Neuronal stem cell (in vitro differentiated cells): ENCODE data around the gene DUXB. TPM values are rescaled to one million over a fixed set of nuclear protein-coding genes. Genes with fewer than 3 reads are reported as not detected.

Experiments
- DNase-seq: peaks from one replicate; pipeline ENCODE4 v3.0.0-alpha.2; 2013; ENCODE audit warnings: low spot score
- H2AFZ ChIP-seq: one replicate; pipeline ENCODE4 v1.6.1; 2013; ENCODE audit warnings: mild to moderate bottlenecking, low read length, inconsistent platforms
- H2AK5ac ChIP-seq: 2 replicates; pipeline ENCODE4 v1.6.1; 2013; ENCODE audit warnings: low read depth, mild to moderate bottlenecking, inconsistent platforms, low read length, moderate library complexity, mixed read lengths
- H2BK120ac ChIP-seq: 2 replicates; pipeline ENCODE4 v1.6.1; 2013; ENCODE audit warnings: low read depth, mild to moderate bottlenecking, inconsistent platforms, low read length, moderate library complexity, mixed read lengths
- H2BK12ac ChIP-seq: one replicate; pipeline ENCODE4 v1.6.1; 2013; ENCODE audit warnings: low read length, inconsistent platforms
- H2BK15ac ChIP-seq: 2 replicates; pipeline ENCODE4 v1.6.1; 2013; ENCODE audit warnings: mild to moderate bottlenecking, low read length, inconsistent platforms, mixed read lengths
- H2BK5ac ChIP-seq: one replicate; pipeline ENCODE4 v1.6.1; 2013; ENCODE audit warnings: inconsistent platforms, mild to moderate bottlenecking, low read length, moderate library complexity
- H3K14ac ChIP-seq: one replicate; pipeline ENCODE4 v1.6.1; 2013; ENCODE audit warnings: low read length, inconsistent platforms
- H3K18ac ChIP-seq: 2 replicates; pipeline ENCODE4 v1.6.1; 2013; ENCODE audit warnings: low read length, inconsistent platforms
- H3K23ac ChIP-seq: 2 replicates; pipeline ENCODE4 v1.6.1; 2013; ENCODE audit warnings: low read depth, mild to moderate bottlenecking, mixed read lengths, low read length, inconsistent platforms; ENCODE audit not compliant: poor library complexity
- H3K27ac ChIP-seq: replicated peaks from 3 replicates; pipeline ENCODE4 v1.5.1; 2013; ENCODE audit warnings: low read length, inconsistent platforms
- H3K27me3 ChIP-seq, 3 experiments: 2 replicates each; pipeline ENCODE4 v1.6.1; 2013; ENCODE audit warnings: low read length in 3 of 3, mild to moderate bottlenecking in 2 of 3, inconsistent platforms in 1 of 3, low read depth in 1 of 3, mixed read lengths in 1 of 3, moderate library complexity in 1 of 3; ENCODE audit not compliant: control insufficient read depth in 3 of 3, insufficient read depth in 3 of 3
- H3K36me3 ChIP-seq, 2 donors: replicated peaks in 1 of 2; 2 replicates each; pipeline ENCODE4 v1.6.1; 2013; ENCODE audit warnings: low read length in 2 of 2; ENCODE audit not compliant: control insufficient read depth in 2 of 2, insufficient read depth in 2 of 2
- H3K4ac ChIP-seq: 2 replicates; pipeline ENCODE4 v1.6.1; 2013; ENCODE audit warnings: inconsistent platforms, mild to moderate bottlenecking, low read length, moderate library complexity
- H3K4me1 ChIP-seq, 2 donors: 1 replicate in 1 of 2; 2 replicates in 1 of 2; pipeline ENCODE4 v1.6.1; 2013; ENCODE audit warnings: low read length in 2 of 2, low read depth in 1 of 2; ENCODE audit not compliant: control insufficient read depth in 2 of 2, insufficient read depth in 1 of 2
- H3K4me2 ChIP-seq: one replicate; pipeline ENCODE4 v1.6.1; 2013; ENCODE audit warnings: mild to moderate bottlenecking, low read length, inconsistent platforms; ENCODE audit not compliant: insufficient read depth, poor library complexity, severe bottlenecking
- H3K4me3 ChIP-seq, 2 donors: 2 replicates each; pipeline ENCODE4 v1.5.1; 2013; ENCODE audit warnings: low read length in 2 of 2, mild to moderate bottlenecking in 2 of 2, inconsistent platforms in 1 of 2, moderate library complexity in 1 of 2
- H3K79me1 ChIP-seq: one replicate; pipeline ENCODE4 v1.6.1; 2013; ENCODE audit warnings: low read depth, mild to moderate bottlenecking, inconsistent platforms, low read length, moderate library complexity
- H3K9ac ChIP-seq: one replicate; pipeline ENCODE4 v1.6.1; 2013; ENCODE audit warnings: mild to moderate bottlenecking, low read depth, low read length, inconsistent platforms; ENCODE audit not compliant: poor library complexity
- H3K9me3 ChIP-seq, 2 donors: replicated peaks in 1 of 2; 2 replicates each; pipeline versions ENCODE3 to v1.6.1; 2013; ENCODE audit warnings: low read length in 2 of 2, mild to moderate bottlenecking in 2 of 2, inconsistent platforms in 1 of 2, low read depth in 1 of 2, mixed read lengths in 1 of 2, moderate library complexity in 1 of 2; ENCODE audit not compliant: control insufficient read depth in 2 of 2, insufficient read depth in 1 of 2
- H4K8ac ChIP-seq: one replicate; pipeline ENCODE4 v1.6.1; 2013; ENCODE audit warnings: low read depth, mild to moderate bottlenecking, inconsistent platforms, low read length, moderate library complexity
- H4K91ac ChIP-seq: one replicate; pipeline ENCODE4 v1.6.1; 2013; ENCODE audit warnings: low read length, low read depth, mild to moderate bottlenecking, inconsistent platforms; ENCODE audit not compliant: poor library complexity
- WGBS, 2 donors: extraction: QIAGEN DNeasy Blood & Tissue Kit; methylation state at CpG; one replicate each; pipeline ENCODE4 v1.1.7; 2013; ENCODE audit warnings: missing lambda C conversion rate in 2 of 2, mixed read lengths in 1 of 2; ENCODE audit not compliant: insufficient read length in 2 of 2, insufficient replicate concordance in 1 of 2; ENCODE audit errors: extremely low coverage in 2 of 2; 5-methylcytosine and 5-hydroxymethylcytosine counted together
- small RNA-seq: library from polyadenylated mRNA; stranded (forward); fragments of <200 nt; extraction: miRNeasy Mini kit (QIAGEN cat#:217004); gene quantifications from one replicate; pipeline ENCODE3, GENCODE V24; 2013; ENCODE audit not compliant: insufficient read depth

Gene DUXB

GRCh38 chr16:75647112-75647491 is 54.2 kb downstream of the DUXB start:
- H3K18ac ChIP-seq, result peak overlapping the region; percentile 85
- no CpG with 5 or more reads among the region's 18 CpGs for WGBS, 2 donors
- no peak overlapping the region for H4K8ac ChIP-seq
- DNase-seq, result no peak
- H4K91ac ChIP-seq, result no peak overlapping the region
- H3K14ac ChIP-seq, result no peak overlapping the region
- H3K23ac ChIP-seq, result peak overlapping the region; percentile 26
- peak overlapping the region; percentile 91 to 100 for H3K4me3 ChIP-seq
- H2BK5ac ChIP-seq, result no peak overlapping the region
- no peak overlapping the region for H2BK120ac ChIP-seq
- H3K4ac ChIP-seq, result no peak overlapping the region
- peaks cover 9% of the 10 kb centered on the region for H3K79me1 ChIP-seq
- H2BK12ac ChIP-seq, result no peak overlapping the region
- peaks cover 0 to 2% of the 10 kb centered on the region in 2 donors for H3K9me3 ChIP-seq
- no peak overlapping the region for H2BK15ac ChIP-seq
- peak overlapping the region; percentile 58 for H3K4me2 ChIP-seq
- peaks cover 5 to 6% of the 10 kb centered on the region in 2 donors for H3K4me1 ChIP-seq
- H3K36me3 ChIP-seq, result peaks cover 4 to 54% of the 10 kb centered on the region in 2 donors
- no peak overlapping the region for H2AK5ac ChIP-seq
- no peak overlapping the region for H3K27ac ChIP-seq
- peak overlapping the region; percentile 93 for H2AFZ ChIP-seq
- peak overlapping the region; percentile 32 for H3K9ac ChIP-seq
- no peaks in the 10 kb centered on the region for H3K27me3 ChIP-seq

GRCh38 chr16:75644240-75645012 is 56.8 kb downstream of the DUXB start:
- Histone ChIP-seq H3K14ac (no peak overlapping the region), H2BK5ac (no peak overlapping the region), H3K4me1 (peaks cover 4% of the 10 kb centered on the region in 2 donors), H3K4me3 (no peak overlapping the region), H3K36me3 (peaks cover 20 to 66% of the 10 kb centered on the region in 2 donors), H3K27ac (no peak overlapping the region), H3K9me3 (peaks cover 0 to 2% of the 10 kb centered on the region in 2 donors), H2AK5ac (no peak overlapping the region), H3K23ac (no peak overlapping the region), H2BK120ac (no peak overlapping the region), H2BK12ac (no peak overlapping the region), H4K91ac (no peak overlapping the region), H3K27me3 (no peaks in the 10 kb centered on the region), H3K18ac (no peak overlapping the region), H3K79me1 (peaks cover 5% of the 10 kb centered on the region), H2BK15ac (no peak overlapping the region), H2AFZ (no peak overlapping the region), H3K9ac (no peak overlapping the region), H3K4ac (no peak overlapping the region), H4K8ac (no peak overlapping the region), H3K4me2 (no peak overlapping the region)
- no CpG with 5 or more reads among the region's 7 CpGs for WGBS, 2 donors
- DNase-seq, result no peak

Small RNA genes within 50 kb of the gene (small RNA-seq; reads per million reads assigned to genes)
- not detected for gene RN7SL520P
